GM18507 (cell line): Measurements from ENCODE around the gene DNAH3.
A peak's percentile ranks its signal among the peaks of the same experiment; 100 is the strongest.
"Not testable (repeated sequence)": the region's sequence is repeated elsewhere in the genome, so short reads cannot be mapped to it uniquely, and the experiment has no call there.

ENCODE experiments used
- DNase-seq: peaks from one replicate; pipeline ENCODE4 v3.0.0; 2011; ENCODE audit warnings: low read depth; ENCODE audit not compliant: insufficient read length; ENCODE audit errors: extremely low spot score
- FAIRE-seq: peaks from 2 replicates; lab custom pipeline; 2011; peaks lifted over from hg19 to GRCh38; lab: Jason Lieb, UNC

The DNAH3 gene

GRCh38 chr16:20956319-20956718 lies 194.3 kb downstream of the DNAH3 start:
- DNase-seq (no peak), FAIRE-seq (no peak)

DNA sequence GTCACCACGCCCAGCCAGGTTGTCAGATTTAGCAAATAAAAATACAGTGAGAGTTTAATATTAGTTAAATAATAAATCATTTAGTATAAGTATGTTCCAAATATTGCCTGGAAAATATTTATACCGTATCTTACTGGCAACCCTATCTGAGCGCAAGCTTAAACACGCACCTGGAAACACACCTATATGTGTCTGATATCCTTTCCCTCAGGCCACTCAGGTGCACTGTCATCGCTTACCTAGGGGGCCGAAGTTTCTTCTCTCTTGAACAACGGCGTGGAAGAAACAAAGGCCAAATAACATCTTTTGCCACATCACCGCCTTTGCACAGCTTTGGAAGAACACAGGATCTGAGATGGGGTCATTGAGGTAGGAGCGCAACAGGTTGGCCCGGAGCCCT lies 196.1 kb downstream of the DNAH3 start:
- DNase-seq (no peak), FAIRE-seq (no peak)

DNA sequence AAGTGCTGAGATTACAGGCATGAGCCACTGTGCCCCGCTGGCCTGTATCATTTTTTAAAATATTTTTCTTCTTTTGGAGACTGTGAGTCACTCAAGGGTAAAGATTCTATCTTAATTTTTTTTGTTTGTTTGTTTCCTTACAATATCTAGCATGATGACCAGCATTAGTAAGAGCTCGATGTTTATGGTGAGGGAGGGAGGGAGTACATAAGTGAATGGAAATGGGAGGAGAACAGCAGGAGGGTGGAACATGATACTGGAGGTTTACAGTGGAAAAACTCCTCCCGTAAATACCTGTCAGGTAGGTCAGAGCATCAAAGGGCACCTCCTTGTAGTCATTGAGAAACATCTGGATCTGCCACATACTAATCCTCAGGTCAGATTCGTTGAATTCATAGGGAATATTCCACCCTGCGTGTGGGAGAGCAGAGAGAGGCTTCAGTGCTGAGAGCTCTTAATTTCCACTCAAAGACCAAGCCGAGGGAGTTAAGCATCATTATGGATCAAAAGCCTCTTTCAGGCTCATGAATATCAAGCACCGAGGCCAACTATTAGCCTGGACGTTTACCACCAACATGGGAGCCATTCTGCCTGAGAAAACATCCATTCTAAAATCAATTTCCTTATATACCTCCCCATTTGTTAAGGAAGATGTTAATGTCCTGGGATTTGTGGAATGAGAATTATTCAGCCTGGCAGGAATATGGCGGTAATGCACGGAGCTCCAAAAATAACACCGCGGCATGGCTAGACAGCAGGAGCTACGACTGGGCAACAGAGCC lies 198.3 kb downstream of the DNAH3 start:
- FAIRE-seq: no peak
- no peak for DNase-seq

DNA sequence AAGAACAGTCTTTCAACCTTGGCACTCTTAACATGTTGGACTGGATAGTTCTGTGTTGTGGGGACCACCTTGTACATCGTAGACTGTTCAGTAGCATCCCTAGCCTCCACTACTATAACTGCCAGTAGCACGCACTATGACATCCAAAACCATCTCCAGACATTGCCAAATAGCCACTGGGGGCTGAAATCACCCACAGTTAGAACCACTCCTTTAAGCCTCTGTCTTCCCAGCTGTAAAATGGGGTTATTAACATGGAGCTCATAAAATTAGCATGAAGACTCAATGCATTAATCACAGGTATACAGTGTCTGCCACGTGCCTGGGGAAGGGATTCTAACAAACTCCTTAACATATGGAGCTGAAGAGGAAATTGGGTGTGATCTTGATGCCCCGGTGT lies 200.4 kb downstream of the DNAH3 start:
- FAIRE-seq: no peak
- DNase-seq: no peak

DNA sequence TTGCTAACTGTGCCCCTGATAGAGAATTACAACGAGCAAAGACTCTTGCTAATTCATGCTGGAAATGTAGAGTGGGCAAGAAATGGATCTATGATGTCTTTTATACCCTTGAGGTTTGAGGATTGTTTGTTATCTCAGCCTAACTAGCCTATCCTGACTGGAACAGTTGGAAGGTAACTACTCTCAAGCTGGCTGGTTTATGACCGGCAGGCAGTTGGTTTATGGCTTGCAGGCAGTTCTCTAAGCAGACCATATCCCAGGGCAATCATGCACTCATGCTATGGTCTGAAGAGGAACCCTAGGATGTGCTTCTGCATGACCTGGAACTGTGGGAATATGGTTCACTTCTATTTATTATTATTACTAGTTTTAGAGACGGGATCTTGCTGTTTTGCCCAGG lies 201.0 kb downstream of the DNAH3 start:
- FAIRE-seq: no peak
- DNase-seq: no peak

- FAIRE-seq (no peak), DNase-seq (no peak)
These were observed 202.2 kb downstream of the DNAH3 start for GRCh38 chr16:20948444-20948843.

- DNase-seq: no peak
These were observed 204.5 kb downstream of the DNAH3 start for GRCh38 chr16:20946015-20946629.

GRCh38 chr16:20945575-20945875 lies 205.1 kb downstream of the DNAH3 start:
- FAIRE-seq, DNase-seq: not testable (repeated sequence)

More at GRCh38 chr16:20946015-20946629, 204.5 kb downstream of the DNAH3 start:
- no peak for FAIRE-seq

GRCh38 chr16:20944861-20945574 lies 205.6 kb downstream of the DNAH3 start:
- FAIRE-seq (peak; percentile 21), DNase-seq (no peak)

DNA sequence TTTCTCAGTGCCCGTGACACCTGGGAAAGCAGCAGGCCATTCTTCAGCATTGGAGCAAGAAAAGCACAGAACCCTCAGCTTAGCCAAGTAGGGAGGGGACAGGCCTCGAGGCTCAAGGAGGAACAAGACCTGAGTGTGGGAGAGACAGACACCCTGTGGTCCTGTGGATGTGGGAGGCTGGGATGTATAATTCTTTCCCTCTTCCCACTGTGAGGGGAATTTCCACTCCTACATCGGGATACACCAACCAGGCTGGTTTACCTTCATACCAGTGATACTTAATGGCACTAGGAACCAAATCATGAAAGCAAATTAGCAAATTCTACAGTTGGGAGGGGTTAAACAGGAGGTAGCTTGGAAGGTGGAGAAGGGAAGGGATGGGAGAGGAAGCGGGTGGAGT lies 208.4 kb downstream of the DNAH3 start:
- no peak for FAIRE-seq

GRCh38 chr16:20941636-20941926 lies 209.1 kb downstream of the DNAH3 start:
- DNase-seq (no peak), FAIRE-seq (no peak)

More for the DNA sequence above, 208.4 kb downstream of the DNAH3 start:
- no peak for DNase-seq

DNA sequence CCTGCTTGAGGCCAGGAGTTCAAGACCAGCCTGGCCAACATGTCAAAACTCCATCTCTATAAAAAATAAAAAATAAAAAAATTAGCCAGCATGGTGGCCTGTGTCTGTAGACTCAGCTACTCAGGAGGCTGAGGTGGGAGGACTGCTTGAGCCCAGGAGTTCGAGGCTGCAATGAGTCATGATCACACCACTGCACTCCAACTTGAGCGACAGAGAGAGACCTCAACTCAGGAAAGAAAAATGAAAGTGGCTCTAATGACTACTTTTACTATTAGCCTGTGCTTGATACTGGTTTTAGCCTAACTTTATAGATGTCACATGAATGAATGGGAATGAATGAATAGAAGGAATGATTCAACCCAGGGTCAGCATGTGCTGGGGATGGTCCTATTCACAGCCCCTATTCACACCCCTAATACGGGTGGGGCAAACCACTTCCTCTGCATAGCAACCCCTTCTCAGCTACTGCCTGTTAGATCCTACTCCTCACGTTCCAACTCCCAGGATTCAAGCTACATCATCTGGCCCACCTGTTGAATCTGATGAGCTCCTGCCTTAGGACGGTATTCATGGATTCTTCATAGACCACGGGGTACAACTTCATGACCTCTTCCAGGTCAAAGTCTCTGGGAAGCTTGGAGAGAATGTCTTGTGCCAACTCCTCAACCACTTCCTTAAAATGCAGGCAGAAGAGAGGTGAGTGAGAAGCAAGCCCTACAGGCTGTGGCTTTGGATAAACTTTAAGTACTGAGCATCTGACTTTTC lies 209.6 kb downstream of the DNAH3 start:
- FAIRE-seq: no peak

DNA sequence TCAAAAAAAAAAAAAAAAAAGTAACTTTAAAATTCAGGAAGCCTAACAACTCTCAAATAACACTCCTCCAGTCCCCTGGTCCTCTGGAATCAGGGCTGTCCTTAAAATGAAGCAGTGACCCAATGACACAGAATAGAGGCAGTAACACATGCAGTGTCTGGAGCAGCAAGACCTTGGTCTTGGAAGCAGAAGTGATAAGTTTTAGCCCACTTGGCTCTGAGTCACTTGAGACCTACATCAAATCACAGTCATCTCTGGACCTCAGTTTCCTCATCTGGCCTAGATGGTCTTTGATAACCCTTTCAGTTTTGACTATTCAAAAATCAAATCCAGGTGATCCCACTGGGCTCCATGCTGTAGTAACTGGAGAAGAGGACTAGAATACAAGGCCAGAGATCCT lies 211.0 kb downstream of the DNAH3 start:
- no peak for FAIRE-seq
- DNase-seq: no peak

More for the DNA sequence above, 209.6 kb downstream of the DNAH3 start:
- DNase-seq: no peak

- DNase-seq: no peak
- no peak for FAIRE-seq
These were observed 212.2 kb downstream of the DNAH3 start for GRCh38 chr16:20938426-20938825.

DNA sequence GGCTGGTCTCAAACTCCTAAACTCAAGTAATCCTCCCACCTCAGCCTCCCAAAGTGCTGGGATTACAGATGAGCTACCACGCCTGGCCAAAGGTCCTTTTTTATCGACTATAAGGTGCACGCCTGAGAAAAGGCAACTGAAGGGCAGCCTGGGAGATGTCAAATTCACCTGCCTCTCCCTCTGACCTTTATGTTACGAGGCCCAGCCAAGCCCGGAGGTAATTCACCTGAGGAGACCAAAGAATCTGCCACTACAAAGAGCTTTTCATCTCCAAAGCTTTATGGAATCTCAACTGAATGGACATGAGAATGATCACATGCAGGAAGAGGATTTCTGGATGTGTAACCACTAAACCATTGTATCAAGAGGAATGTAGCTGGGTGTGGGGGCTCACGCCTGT lies 212.9 kb downstream of the DNAH3 start:
- DNase-seq (no peak), FAIRE-seq (no peak)

DNA sequence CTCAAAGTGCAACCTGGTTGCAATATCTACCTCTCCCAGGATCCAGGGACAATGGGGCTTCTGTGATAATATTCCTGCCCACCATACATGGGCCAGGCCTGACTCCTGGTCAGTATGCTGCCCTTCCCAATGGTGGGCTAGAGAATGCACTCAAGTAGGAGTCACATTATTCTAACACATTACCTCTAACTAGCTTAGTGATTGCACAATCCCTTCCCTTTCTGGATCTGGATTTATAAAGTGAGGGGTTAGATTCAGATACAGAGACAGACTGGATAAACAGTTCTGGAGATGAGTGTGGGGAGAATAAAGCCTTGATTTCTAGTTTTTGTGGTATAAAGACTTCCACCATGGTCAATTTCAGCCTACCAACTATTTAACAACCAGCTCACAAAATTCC lies 217.1 kb downstream of the DNAH3 start:
- FAIRE-seq (no peak), DNase-seq (no peak)

GRCh38 chr16:20931066-20931600 lies 219.5 kb downstream of the DNAH3 start:
- FAIRE-seq (no peak), DNase-seq (no peak)

DNA sequence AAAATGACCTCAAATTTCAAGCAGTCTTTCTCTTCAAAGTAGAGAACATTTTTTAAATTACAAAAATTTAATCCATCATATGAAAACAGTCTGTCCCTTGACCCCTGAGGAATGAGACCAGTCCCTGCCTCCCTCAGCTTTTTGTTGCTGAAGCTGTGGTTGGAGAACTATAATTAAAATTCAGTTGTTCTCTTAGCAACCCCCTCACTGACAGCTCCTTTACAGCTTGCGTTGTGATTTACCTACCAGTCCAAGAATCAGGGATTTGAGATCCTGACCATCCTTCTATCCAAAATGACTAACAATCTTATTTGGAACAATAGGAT lies 220.3 kb downstream of the DNAH3 start:
- no peak for FAIRE-seq
- no peak for DNase-seq

DNA sequence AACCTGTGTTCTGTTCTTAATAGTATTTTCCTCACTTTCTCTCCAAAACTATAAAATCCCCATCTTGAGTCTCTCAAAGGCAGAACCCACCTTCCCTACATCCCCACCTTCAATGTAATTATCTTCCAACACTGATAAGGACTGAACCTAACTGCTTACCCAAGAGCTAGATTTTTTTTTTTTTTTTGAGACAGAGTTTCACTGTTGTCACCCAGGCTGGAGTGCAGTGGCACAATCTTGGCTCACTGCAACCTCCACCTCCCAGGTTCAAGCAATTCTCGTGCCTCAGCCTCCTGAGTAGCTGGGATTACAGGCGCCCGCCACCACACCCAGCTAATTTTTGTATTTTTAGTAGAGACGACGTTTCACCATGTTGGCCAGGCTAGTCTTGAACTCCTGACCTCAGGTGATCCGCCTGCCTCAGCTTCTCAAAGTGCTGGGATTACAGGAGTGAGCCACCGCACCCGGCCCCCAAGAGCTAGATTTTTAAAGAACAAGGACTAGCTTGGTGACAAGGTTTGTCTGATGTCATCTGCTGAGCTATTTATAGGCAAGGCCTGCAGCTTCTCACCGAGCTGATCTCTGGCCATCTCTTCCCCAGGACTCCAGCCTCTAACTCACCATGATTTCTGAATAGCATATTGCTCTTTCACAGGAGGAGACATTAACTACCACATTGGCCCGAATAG lies 220.8 kb downstream of the DNAH3 start:
- FAIRE-seq, DNase-seq: not testable (repeated sequence)
